Right lobe of liver (tissue), 6 donors: ENCODE data around the gene REEP3. TPM values are rescaled to one million over a fixed set of nuclear protein-coding genes. Genes with fewer than 3 reads are reported as not detected.
"Not testable (repeated sequence)": the region's sequence is repeated elsewhere in the genome, so short reads cannot be mapped to it uniquely, and the experiment has no call there.

Source experiments
- ATAC-seq, 4 donors: fragments of 200-7000 bp; cut with Tn5 transposase; one replicate each; pipeline ENCODE4 v1.9.1; 2020; ENCODE audit warnings: mild to moderate bottlenecking in 4 of 4, moderate library complexity in 4 of 4
- DNase-seq, 3 donors: peaks; one replicate each; pipeline ENCODE4 v3.0.0-alpha.2; 2020
- H3K27ac ChIP-seq, 3 donors: fragments of 200-600 bp; one replicate each; pipeline ENCODE4 v1.8.0; 2022
- H3K27me3 ChIP-seq, 2 donors: fragments of 200-600 bp; one replicate each; pipeline ENCODE4 v1.8.0; 2022
- H3K36me3 ChIP-seq, 4 donors: fragments of 200-600 bp; sonication (generic) in 1 of 4; one replicate each; pipeline versions ENCODE4 v1.5.1 to v1.8.0; 2017 to 2022; ENCODE audit warnings: control low read depth in 1 of 4
- H3K4me1 ChIP-seq, 4 donors: fragments of 200-600 bp; sonication (generic) in 1 of 4; one replicate each; pipeline versions ENCODE4 v1.5.1 to v1.8.0; 2017 to 2022; ENCODE audit warnings: control low read depth in 1 of 4
- H3K4me3 ChIP-seq, 3 donors: fragments of 200-600 bp; one replicate each; pipeline ENCODE4 v1.8.0; 2022
- H3K9me3 ChIP-seq, 4 donors: fragments of 200-600 bp; sonication (generic) in 1 of 4; one replicate each; pipeline versions ENCODE4 v1.5.1 to v1.8.0; 2017 to 2022; ENCODE audit warnings: control low read depth in 1 of 4
- POLR2A ChIP-seq: fragments of 450-650 bp; IDR thresholded peaks from one replicate; pipeline ENCODE4 v1.6.1; 2017; ENCODE audit warnings: antibody characterized with exemption, mild to moderate bottlenecking
- WGBS: methylation state at CpG from one replicate; pipeline ENCODE4 v1.1.6; 2018; ENCODE audit warnings: low coverage, low lambda C conversion rate; ENCODE audit not compliant: insufficient coverage; ENCODE audit errors: missing lambda C conversion rate; 5-methylcytosine and 5-hydroxymethylcytosine counted together
- intact Hi-C, 2 donors: fragments of 100-400 bp; cut with DNase I; formaldehyde crosslinking; loops; one replicate each; pipeline versions ENCODE4 v1.11.2 to v1.14.1; 2022
- total RNA-seq, 6 experiments: library from RNA; depleted of rRNA in 2 of 6; stranded (reverse); fragments of >200 nt in 2 of 6; fragmentation: NEBNext Ultra II Directional in 3 of 6; extraction: Animal tissue kit (Norgen Biotek cat#: 25700) in 3 of 6; gene quantifications; one replicate each; pipeline versions ENCODE4 v1.1.0 to v1.2.4, GENCODE V29; 2016 to 2023
- TF ChIP-seq, protein P1 (sequence below), 4 donors: fragments of 200-600 bp in 3 of 4; fragments of 450-650 bp in 1 of 4; IDR thresholded peaks; one replicate each; pipeline versions ENCODE4 v1.5.1 to v1.8.0; 2016 to 2022; ENCODE audit warnings: antibody characterized with exemption in 4 of 4, mild to moderate bottlenecking in 2 of 4
- donor health status: DM: no; HTN: yes; CAD: no.
- donor health status: DM: no; HTN: no; CAD: no.
- donor health status: DM: no; HTN: no; CAD: no.
- donor health status: DM: no; HTN: yes; CAD: no.
- donor health status: DM: no; HTN: yes; CAD: no.

Gene REEP3
- total RNA-seq, 6 experiments from 2014 or later, result 21.1 to 38.8 (median 28.0) TPM

DNA sequence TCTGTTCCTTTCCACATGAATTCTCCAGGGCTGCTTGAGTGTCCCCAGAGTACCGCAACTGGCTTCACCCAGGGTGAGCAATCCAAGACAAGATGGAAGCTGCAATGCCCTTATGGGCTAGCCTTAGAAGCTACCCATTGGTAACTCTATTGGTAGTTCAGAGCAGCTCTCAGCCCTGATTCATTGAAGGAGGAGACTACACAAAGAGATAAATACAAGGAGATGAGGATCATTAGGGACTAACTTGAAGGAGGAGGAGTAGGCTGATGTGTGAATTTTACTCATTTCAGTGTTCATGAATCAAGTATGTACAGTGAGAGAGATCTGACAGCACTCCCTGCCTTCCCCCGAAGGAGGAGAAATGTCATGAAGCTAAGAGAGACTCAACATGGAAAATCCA is 124.0 kb downstream of the REEP3 start:
- no peak for DNase-seq
- TF ChIP-seq, protein P1, sequence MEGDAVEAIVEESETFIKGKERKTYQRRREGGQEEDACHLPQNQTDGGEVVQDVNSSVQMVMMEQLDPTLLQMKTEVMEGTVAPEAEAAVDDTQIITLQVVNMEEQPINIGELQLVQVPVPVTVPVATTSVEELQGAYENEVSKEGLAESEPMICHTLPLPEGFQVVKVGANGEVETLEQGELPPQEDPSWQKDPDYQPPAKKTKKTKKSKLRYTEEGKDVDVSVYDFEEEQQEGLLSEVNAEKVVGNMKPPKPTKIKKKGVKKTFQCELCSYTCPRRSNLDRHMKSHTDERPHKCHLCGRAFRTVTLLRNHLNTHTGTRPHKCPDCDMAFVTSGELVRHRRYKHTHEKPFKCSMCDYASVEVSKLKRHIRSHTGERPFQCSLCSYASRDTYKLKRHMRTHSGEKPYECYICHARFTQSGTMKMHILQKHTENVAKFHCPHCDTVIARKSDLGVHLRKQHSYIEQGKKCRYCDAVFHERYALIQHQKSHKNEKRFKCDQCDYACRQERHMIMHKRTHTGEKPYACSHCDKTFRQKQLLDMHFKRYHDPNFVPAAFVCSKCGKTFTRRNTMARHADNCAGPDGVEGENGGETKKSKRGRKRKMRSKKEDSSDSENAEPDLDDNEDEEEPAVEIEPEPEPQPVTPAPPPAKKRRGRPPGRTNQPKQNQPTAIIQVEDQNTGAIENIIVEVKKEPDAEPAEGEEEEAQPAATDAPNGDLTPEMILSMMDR (IDR thresholded peaks at IDR 0.05), result no peak
- no peak for TF ChIP-seq POLR2A
- intact Hi-C loops, result no loop called here
- H3K9me3 ChIP-seq, result no peaks in the 10 kb centered on the region
- H3K27me3 ChIP-seq, result no peaks in the 10 kb centered on the region
- peak overlapping the region; percentile 26 to 56 (median 41) for H3K27ac ChIP-seq
- no peaks in the 10 kb centered on the region for H3K36me3 ChIP-seq
- no peak overlapping the region for H3K4me3 ChIP-seq
- ATAC-seq, result no peak
- no peaks in the 10 kb centered on the region for H3K4me1 ChIP-seq
- 75% methylated on average over 1 of the region's 2 CpGs for WGBS

DNA sequence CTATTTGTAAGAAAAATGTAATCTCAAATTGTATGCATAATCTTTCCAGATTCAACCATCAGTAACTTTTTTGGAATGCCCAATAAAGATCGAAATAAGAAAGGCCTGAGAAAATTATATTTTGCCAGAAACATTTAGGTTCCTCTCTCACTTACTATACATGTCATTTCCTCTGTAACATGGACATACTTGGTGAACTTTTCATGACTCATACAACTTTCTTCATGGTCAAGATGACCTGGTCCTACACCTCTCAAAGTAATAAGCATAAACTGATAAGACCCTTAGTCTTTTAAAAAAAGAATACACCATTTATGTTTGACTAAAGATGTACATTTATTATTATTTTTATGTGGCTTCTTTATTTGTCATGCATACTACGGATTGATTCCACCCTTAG is 125.3 kb downstream of the REEP3 start:
- WGBS, result 94% methylated on average over 2 of the region's 2 CpGs
- H3K27me3 ChIP-seq, result no peaks in the 10 kb centered on the region
- ATAC-seq, result no peak
- H3K4me1 ChIP-seq, result no peaks in the 10 kb centered on the region
- H3K36me3 ChIP-seq, result no peaks in the 10 kb centered on the region
- DNase-seq, result no peak
- no peak overlapping the region for H3K4me3 ChIP-seq
- intact Hi-C loops, result no loop called here
- TF ChIP-seq, protein P1 (IDR thresholded peaks at IDR 0.05), result no peak
- TF ChIP-seq POLR2A, result no peak
- H3K9me3 ChIP-seq, result no peaks in the 10 kb centered on the region
- H3K27ac ChIP-seq, result no peak overlapping the region

DNA sequence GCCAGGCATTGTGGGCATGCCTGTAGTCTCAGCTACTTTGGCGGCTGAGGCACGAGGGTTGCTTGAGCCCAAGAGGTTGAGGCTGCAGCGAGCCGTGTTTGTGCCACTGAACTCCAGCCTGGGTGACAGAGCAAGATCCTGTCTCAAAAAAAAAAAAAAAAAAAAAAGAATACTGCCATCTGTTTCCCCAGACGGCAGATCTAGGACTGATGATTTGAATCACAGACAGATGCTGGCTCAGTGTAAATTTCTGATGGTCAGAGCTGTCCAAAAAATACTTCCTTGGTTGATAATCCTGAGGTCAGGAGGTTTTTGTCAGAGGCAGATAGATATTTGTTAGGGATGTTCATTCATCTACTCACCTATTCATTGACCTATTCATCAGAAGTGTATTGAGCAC is 130.7 kb downstream of the REEP3 start:
- DNase-seq (no peak), ATAC-seq (no peak)
- Histone ChIP-seq H3K36me3 (no peaks in the 10 kb centered on the region), H3K4me1 (no peaks in the 10 kb centered on the region), H3K4me3 (no peak overlapping the region), H3K27ac (no peak overlapping the region), H3K27me3 (no peaks in the 10 kb centered on the region), H3K9me3 (no peaks in the 10 kb centered on the region)
- no peak for TF ChIP-seq POLR2A
- TF ChIP-seq, protein P1 (IDR thresholded peaks at IDR 0.05), result no peak
- WGBS, result 27% methylated on average over 2 of the region's 5 CpGs
- intact Hi-C loops, result no loop called here

DNA sequence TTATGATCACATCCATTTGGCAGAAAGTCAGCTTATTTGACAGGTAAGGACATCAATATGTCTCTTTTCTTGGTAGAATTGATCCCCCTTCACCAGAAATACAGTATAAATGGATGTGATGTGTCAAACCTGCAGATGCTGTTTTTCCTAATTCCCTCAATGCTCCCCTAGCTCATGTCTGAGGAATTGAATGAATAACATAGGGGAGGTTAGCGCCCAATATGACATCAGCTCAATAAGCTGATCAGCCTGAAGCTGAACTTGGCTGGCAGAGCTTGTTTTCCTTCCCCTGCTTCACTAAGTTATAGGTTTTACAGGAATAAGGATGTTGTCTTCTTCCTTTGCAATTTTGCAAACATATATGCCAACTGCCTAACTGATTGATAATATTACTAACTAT is 132.5 kb downstream of the REEP3 start:
- intact Hi-C loops, result no loop called here
- no peak overlapping the region for H3K4me3 ChIP-seq
- ATAC-seq (no peak), DNase-seq (no peak)
- no peaks in the 10 kb centered on the region for H3K36me3 ChIP-seq
- TF ChIP-seq POLR2A, result no peak
- TF ChIP-seq, protein P1 (IDR thresholded peaks at IDR 0.05), result no peak
- H3K9me3 ChIP-seq, result no peaks in the 10 kb centered on the region
- no peaks in the 10 kb centered on the region for H3K27me3 ChIP-seq
- no peaks in the 10 kb centered on the region for H3K4me1 ChIP-seq
- no CpG with 5 or more reads among the region's 1 CpG for WGBS
- no peak overlapping the region for H3K27ac ChIP-seq

DNA sequence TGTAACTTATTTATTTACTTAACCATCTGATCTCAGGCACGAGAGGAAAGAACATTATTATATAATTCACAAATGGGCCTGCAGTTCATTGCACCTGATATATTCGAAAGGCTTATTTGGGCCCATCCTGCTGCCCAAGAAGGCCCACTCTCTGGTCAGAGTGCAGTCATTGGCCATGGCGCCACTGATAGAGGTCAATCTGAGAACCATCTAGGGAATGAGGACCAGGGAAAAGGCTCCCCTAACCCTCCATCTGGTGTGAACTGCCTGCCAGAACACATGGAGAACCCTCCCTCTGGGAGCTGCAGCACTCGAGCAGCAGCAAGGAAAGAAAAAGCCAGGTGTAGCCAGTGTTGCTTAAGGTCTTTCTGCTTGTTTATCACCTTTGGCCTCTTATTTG is 136.6 kb downstream of the REEP3 start:
- Histone ChIP-seq H3K27ac (no peak overlapping the region), H3K4me1 (no peaks in the 10 kb centered on the region), H3K4me3 (no peak overlapping the region), H3K36me3 (no peaks in the 10 kb centered on the region), H3K9me3 (no peaks in the 10 kb centered on the region), H3K27me3 (no peaks in the 10 kb centered on the region)
- ATAC-seq, result no peak
- no peak for DNase-seq
- 47% methylated on average over 2 of the region's 4 CpGs for WGBS
- TF ChIP-seq POLR2A, result no peak
- TF ChIP-seq, protein P1 (IDR thresholded peaks at IDR 0.05), result no peak
- intact Hi-C loops, result no loop called here

DNA sequence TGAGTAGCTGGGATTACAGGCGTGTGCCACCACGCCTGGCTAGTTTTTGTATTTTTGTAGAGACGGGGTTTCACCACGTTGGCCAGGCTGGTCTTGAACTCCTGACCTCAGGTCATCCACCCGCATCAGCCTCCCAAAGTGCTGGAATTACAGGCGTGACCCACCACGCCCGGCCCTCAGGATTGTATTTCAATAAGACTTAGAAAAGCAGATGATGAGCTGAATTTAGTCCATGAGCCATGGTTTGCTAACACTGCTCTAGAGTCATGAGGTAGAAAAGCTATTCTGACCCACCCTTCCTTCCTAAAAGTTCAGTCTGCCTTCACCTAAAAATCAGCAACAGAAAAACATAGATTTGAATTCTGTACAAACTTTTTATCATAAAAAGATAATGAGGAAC is 139.7 kb downstream of the REEP3 start:
- H3K27me3 ChIP-seq, intact Hi-C loops, H3K36me3 ChIP-seq, H3K27ac ChIP-seq, DNase-seq, ATAC-seq, H3K4me3 ChIP-seq, H3K4me1 ChIP-seq, H3K9me3 ChIP-seq: not testable (repeated sequence)
- 89% methylated on average over 8 of the region's 8 CpGs for WGBS
